GM04503 (cell line): ENCODE results near the gene RBM6.
A peak's percentile ranks its signal among the peaks of the same experiment; 100 is the strongest.
"Not testable (repeated sequence)": the region's sequence is repeated elsewhere in the genome, so short reads cannot be mapped to it uniquely, and the experiment has no call there.

Source experiments
- DNase-seq: peaks from one replicate; pipeline ENCODE4 v3.0.0-alpha.2; 2012; ENCODE audit warnings: low read depth

Gene RBM6

GRCh38 chr3:49939858-49940666 is at the start of gene RBM6:
RBM6 (plus strand) TSS chr3:49940150; CDS start chr3:49962642, 22,492 bp downstream.
- DNase-seq: peak; percentile 83

GRCh38 chr3:49895791-49896190 is 44.2 kb upstream of the RBM6 start:
- DNase-seq: no peak

GRCh38 chr3:49896345-49896744 is 43.6 kb upstream of the RBM6 start:
- no peak for DNase-seq

GRCh38 chr3:49898991-49899390 is 41.0 kb upstream of the RBM6 start:
- DNase-seq: no peak

GRCh38 chr3:49899815-49900214 is 40.1 kb upstream of the RBM6 start:
- no peak for DNase-seq

- peak; percentile 16 for DNase-seq
These were observed 39.3 kb upstream of the RBM6 start for GRCh38 chr3:49900491-49901153.

GRCh38 chr3:49901366-49902339 is 38.3 kb upstream of the RBM6 start:
- DNase-seq: peak; percentile 8

GRCh38 chr3:49902511-49903345 is 37.2 kb upstream of the RBM6 start:
- DNase-seq: no peak

GRCh38 chr3:49903451-49904424 is 36.2 kb upstream of the RBM6 start, which contains the start of gene MST1R:
MST1R (minus strand) TSS chr3:49903873; CDS start chr3:49903609, 264 bp downstream.
- DNase-seq: no peak

- not testable (repeated sequence) for DNase-seq
These were observed 35.5 kb upstream of the RBM6 start for GRCh38 chr3:49904448-49904847.

- peak; percentile 11 for DNase-seq
These were observed 33.7 kb upstream of the RBM6 start for GRCh38 chr3:49906073-49906743.

GRCh38 chr3:49908373-49909199 is 31.4 kb upstream of the RBM6 start:
- DNase-seq: no peak

- DNase-seq: no peak
These were observed 29.4 kb upstream of the RBM6 start for GRCh38 chr3:49910409-49911123.

GRCh38 chr3:49911124-49911420 is 28.9 kb upstream of the RBM6 start:
- no peak for DNase-seq

GRCh38 chr3:49911611-49912010 is 28.3 kb upstream of the RBM6 start:
- no peak for DNase-seq

- DNase-seq: no peak
These were observed 27.1 kb upstream of the RBM6 start for GRCh38 chr3:49912881-49913281.

GRCh38 chr3:49914906-49915305 is 25.0 kb upstream of the RBM6 start:
- no peak for DNase-seq

GRCh38 chr3:49916686-49917085 is 23.3 kb upstream of the RBM6 start:
- DNase-seq: peak; percentile 51
